HG03108 (cell line): ENCODE measurements around the gene COL9A1.

Experiments used
- ATAC-seq: cut with Tn5 transposase; IDR thresholded peaks from one replicate; pipeline ENCODE4 v1.9.1; 2021; ENCODE audit warnings: moderate library complexity; ENCODE audit not compliant: unreplicated experiment

COL9A1 gene

DNA sequence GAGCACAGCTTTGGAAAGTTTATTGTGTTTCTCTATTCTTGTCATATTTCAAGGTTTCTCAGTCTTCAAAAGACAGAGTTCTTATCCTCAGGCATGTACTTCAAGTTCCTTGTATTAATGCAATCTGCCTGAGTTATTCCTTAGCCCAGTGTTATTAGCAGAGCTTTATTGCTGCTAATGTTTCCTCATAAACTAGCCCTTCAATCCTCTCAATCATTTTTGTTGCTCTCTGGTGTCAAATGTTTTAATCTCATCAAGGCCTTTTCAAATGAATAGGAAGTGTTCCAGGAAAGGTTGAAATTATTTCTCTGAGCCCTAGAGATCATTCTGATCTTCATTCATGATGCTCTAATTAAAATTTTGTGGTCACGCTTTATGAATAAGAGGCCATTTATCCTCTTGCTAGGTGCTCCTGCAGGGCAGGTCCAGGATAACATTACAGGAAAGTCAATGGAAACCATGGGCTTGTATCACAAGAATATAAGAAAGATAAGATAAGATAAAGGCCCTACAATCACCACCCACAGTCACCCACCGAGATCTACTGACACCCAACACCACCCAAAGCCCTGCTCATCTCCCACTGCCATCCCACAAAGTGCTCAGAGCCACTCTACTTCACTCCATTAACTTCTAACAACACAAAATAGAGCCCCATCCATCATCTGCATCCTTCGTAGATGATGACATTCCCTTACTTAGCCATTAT lies 125.9 kb downstream of the COL9A1 start:
- no peak for ATAC-seq

DNA sequence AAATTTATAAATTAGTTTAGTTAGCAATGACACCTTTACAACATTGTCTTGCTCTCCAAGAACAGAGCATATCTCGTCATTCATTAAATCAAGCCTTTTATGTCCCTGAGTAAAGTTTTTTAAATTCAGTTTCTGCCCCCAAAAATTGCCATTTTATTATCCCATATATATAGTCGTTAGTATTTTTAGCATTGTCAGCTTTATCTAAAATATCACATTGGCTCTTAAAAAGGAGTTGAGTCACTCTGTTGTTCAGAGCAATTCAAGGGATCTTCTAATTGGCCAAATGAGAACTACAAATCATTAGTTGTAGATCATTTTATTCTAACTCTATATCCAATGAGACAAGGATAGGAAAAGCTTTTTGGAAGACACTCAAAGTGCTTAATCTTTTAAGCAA lies 127.1 kb downstream of the COL9A1 start:
- no peak for ATAC-seq

DNA sequence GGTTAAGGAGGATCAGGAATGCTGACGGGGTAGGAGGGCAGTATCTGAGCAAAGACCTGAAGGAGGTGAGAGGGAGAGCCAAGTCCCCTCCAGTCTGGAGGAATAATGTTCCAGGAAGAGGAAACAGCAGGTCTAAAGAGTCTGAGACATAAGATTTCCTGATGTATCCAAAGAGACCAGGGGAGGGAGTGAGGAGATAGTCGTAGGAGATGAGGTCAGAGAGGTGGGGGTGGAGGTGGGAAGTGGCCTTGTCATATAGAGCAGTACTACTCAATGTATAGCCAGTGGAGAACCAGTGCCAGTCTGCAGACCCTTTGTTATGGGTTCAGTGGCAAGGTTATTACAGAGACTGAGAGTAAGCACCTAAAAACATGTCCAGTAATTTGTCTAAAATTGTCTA lies 130.6 kb downstream of the COL9A1 start:
- no peak for ATAC-seq

DNA sequence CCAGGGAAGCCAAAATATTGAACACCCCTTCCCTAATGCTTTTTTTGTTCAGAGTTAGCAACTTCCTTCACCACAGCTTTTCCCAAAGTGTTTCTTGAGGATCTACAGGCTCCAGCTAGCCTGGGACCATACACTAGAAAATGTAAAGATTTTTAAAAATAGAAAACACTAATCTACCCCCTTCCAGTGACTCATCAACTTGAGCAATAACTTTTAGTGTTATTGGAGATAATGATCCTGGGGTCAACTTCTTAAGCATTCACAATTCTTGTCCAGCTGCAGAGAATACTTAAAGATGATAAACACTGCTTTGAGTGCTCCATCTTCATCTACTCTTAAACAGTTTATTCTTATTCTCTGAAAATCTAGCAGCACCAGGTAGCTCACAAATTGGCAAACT lies 131.6 kb downstream of the COL9A1 start:
- ATAC-seq: no peak

DNA sequence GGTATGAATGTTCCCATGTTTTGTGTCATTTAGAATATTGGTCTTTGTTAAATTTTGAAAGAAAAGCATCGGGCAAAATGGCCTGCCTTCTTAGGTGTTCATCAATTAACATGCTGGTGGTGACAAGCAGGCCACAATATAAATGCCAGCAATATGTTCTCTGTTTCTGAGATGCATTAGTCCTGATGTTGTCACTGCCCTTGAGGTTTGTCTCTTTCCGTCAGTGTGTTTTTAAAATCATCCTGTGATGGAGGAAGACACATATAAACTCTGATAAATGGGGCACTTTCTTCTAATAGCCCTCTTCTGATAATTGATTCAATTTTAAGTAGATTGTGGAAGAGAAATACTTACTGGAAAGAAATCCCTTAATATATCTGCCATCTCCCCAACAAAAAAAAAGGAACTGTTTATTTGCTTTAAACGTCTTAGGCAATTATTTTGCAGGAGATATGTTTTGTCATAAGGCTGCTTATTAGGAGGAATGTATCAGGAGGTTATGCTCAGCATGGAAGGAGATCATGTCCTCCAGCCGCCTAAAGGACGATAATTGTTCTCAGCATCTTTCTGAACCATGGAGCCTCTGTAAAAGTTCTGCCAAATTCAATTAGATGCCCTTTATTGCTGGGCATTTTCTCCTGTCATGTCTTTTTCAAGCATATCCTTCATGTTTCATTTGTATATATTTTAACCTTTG lies 134.1 kb downstream of the COL9A1 start:
- ATAC-seq: no peak
